GM12878 (cell line): Measurements from ENCODE around the gene ALS2. TPM values are rescaled to one million over a fixed set of nuclear protein-coding genes. Genes with fewer than 3 reads are reported as not detected.

Experiments
- EGR1 ChIP-seq, 2 experiments: IDR thresholded peaks; 1 replicate in 1 of 2; 2 replicates in 1 of 2; pipeline ENCODE4 v1.6.1; 2011 to 2012; ENCODE audit warnings: low read depth in 2 of 2, low read length in 2 of 2, borderline replicate concordance in 1 of 2, mild to moderate bottlenecking in 1 of 2, moderate library complexity in 1 of 2
- NR2C2 ChIP-seq: IDR thresholded peaks from 2 replicates; pipeline ENCODE4 v1.6.1; 2011; ENCODE audit warnings: borderline replicate concordance, low read depth; ENCODE audit not compliant: control insufficient read depth, insufficient read length
- POU2F2 ChIP-seq: IDR thresholded peaks from 3 replicates; pipeline ENCODE4 v1.6.1; 2011; ENCODE audit warnings: low read depth, mild to moderate bottlenecking, low read length, borderline replicate concordance
- YBX1 ChIP-seq: fragments of 450-650 bp; IDR thresholded peaks from 2 replicates; pipeline ENCODE4 v1.6.1; 2016; ENCODE audit warnings: antibody characterized with exemption
- polyA plus RNA-seq, 11 experiments: library from polyadenylated mRNA; depleted of rRNA in 4 of 11; unstranded in 6 of 11; stranded (reverse) in 5 of 11; fragments of >200 nt; fragmentation: Nextera tagmentation in 4 of 11; fragmentation: Illumina TruSeq in 1 of 11; extraction: Ambion mirVana in 4 of 11; extraction: Trizol in 1 of 11; gene quantifications; 1 replicate in 1 of 11; 2 replicates in 10 of 11; pipeline versions ENCODE4 v1.2.1 to v1.2.3, GENCODE V29; 2011 to 2016; ENCODE audit warnings: inconsistent platforms in 2 of 11, missing spikeins in 2 of 11, low read depth in 1 of 11
- total RNA-seq, 4 experiments: library from RNA; depleted of rRNA in 3 of 4; stranded (reverse); fragments of >200 nt in 3 of 4; fragmentation: Illumina TruSeq in 1 of 4; extraction: Trizol in 1 of 4; gene quantifications; 2 replicates each; pipeline versions ENCODE4 v1.2.1 to v1.2.3, GENCODE V29; 2013 to 2021
- TF ChIP-seq, protein P1 (sequence below): fragments of 450-650 bp; formaldehyde crosslinking; IDR thresholded peaks from 2 replicates; pipeline ENCODE4 v1.4.0; 2020; ENCODE audit warnings: mild to moderate bottlenecking, moderate library complexity
- TF ChIP-seq, protein P2 (sequence below), 3 experiments: IDR thresholded peaks in 2 of 3; conservative IDR thresholded peaks in 1 of 3; 2 replicates each; pipeline ENCODE4 v1.5.1; 2011; ENCODE audit warnings: low read depth in 3 of 3, low read length in 3 of 3, mild to moderate bottlenecking in 3 of 3, control low read depth in 2 of 3, moderate library complexity in 2 of 3, inconsistent platforms in 1 of 3, mixed read lengths in 1 of 3; ENCODE audit not compliant: control insufficient read depth in 2 of 3, insufficient read depth in 1 of 3; ENCODE audit errors: extremely low read depth in 1 of 3
- TF ChIP-seq, protein P3 (sequence below): fragments of 450-650 bp; IDR thresholded peaks from 2 replicates; pipeline ENCODE4 v1.6.1; 2016; ENCODE audit warnings: mild to moderate bottlenecking, moderate library complexity, borderline replicate concordance
- TF ChIP-seq, protein P4 (sequence below): fragments of 450-650 bp; IDR thresholded peaks from 2 replicates; pipeline ENCODE4 v1.6.1; 2017; ENCODE audit warnings: mild to moderate bottlenecking, moderate library complexity

Gene ALS2
- total and polyA plus RNA-seq, 10 of the 15 experiments (the other 5 are each of a cell fraction or from before 2014, with no cell fraction given) = 2.4 to 10.4 (median 7.7) TPM

DNA sequence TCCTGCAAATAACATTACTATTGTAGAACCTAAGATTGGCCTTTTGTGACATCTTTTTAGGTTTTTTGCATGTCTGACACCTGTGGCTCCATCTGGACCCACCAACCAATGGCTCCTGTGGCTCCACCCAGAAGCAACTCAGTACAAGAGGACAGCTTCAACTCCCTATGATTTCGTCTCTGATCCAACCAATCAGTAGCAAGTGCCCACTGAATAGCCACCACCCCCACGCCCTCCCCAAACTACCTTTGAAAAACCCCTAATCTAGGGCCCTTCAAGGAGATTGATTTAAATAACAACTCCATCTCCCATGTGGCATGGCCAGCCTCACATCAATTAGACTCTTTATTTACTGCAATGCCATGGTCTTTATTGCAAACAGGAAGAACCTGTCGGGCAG lies 105.9 kb downstream of the ALS2 start (continued):
- TF ChIP-seq, protein P1, sequence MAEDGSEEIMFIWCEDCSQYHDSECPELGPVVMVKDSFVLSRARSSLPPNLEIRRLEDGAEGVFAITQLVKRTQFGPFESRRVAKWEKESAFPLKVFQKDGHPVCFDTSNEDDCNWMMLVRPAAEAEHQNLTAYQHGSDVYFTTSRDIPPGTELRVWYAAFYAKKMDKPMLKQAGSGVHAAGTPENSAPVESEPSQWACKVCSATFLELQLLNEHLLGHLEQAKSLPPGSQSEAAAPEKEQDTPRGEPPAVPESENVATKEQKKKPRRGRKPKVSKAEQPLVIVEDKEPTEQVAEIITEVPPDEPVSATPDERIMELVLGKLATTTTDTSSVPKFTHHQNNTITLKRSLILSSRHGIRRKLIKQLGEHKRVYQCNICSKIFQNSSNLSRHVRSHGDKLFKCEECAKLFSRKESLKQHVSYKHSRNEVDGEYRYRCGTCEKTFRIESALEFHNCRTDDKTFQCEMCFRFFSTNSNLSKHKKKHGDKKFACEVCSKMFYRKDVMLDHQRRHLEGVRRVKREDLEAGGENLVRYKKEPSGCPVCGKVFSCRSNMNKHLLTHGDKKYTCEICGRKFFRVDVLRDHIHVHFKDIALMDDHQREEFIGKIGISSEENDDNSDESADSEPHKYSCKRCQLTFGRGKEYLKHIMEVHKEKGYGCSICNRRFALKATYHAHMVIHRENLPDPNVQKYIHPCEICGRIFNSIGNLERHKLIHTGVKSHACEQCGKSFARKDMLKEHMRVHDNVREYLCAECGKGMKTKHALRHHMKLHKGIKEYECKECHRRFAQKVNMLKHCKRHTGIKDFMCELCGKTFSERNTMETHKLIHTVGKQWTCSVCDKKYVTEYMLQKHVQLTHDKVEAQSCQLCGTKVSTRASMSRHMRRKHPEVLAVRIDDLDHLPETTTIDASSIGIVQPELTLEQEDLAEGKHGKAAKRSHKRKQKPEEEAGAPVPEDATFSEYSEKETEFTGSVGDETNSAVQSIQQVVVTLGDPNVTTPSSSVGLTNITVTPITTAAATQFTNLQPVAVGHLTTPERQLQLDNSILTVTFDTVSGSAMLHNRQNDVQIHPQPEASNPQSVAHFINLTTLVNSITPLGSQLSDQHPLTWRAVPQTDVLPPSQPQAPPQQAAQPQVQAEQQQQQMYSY (CRISPR knock-in tag) = no peak
- TF ChIP-seq POU2F2 = no peak
- TF ChIP-seq, protein P2, sequence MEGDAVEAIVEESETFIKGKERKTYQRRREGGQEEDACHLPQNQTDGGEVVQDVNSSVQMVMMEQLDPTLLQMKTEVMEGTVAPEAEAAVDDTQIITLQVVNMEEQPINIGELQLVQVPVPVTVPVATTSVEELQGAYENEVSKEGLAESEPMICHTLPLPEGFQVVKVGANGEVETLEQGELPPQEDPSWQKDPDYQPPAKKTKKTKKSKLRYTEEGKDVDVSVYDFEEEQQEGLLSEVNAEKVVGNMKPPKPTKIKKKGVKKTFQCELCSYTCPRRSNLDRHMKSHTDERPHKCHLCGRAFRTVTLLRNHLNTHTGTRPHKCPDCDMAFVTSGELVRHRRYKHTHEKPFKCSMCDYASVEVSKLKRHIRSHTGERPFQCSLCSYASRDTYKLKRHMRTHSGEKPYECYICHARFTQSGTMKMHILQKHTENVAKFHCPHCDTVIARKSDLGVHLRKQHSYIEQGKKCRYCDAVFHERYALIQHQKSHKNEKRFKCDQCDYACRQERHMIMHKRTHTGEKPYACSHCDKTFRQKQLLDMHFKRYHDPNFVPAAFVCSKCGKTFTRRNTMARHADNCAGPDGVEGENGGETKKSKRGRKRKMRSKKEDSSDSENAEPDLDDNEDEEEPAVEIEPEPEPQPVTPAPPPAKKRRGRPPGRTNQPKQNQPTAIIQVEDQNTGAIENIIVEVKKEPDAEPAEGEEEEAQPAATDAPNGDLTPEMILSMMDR (IDR thresholded peaks at IDR 0.05 in 2 of 3, conservative IDR thresholded peaks at IDR 0.05 in 1 of 3; ENCODE audit: control insufficient read depth in 2 of 3, extremely low read depth in 1 of 3, insufficient read depth in 1 of 3, low read depth in 3 of 3, low read length in 3 of 3) = no peak
- TF ChIP-seq, protein P3, sequence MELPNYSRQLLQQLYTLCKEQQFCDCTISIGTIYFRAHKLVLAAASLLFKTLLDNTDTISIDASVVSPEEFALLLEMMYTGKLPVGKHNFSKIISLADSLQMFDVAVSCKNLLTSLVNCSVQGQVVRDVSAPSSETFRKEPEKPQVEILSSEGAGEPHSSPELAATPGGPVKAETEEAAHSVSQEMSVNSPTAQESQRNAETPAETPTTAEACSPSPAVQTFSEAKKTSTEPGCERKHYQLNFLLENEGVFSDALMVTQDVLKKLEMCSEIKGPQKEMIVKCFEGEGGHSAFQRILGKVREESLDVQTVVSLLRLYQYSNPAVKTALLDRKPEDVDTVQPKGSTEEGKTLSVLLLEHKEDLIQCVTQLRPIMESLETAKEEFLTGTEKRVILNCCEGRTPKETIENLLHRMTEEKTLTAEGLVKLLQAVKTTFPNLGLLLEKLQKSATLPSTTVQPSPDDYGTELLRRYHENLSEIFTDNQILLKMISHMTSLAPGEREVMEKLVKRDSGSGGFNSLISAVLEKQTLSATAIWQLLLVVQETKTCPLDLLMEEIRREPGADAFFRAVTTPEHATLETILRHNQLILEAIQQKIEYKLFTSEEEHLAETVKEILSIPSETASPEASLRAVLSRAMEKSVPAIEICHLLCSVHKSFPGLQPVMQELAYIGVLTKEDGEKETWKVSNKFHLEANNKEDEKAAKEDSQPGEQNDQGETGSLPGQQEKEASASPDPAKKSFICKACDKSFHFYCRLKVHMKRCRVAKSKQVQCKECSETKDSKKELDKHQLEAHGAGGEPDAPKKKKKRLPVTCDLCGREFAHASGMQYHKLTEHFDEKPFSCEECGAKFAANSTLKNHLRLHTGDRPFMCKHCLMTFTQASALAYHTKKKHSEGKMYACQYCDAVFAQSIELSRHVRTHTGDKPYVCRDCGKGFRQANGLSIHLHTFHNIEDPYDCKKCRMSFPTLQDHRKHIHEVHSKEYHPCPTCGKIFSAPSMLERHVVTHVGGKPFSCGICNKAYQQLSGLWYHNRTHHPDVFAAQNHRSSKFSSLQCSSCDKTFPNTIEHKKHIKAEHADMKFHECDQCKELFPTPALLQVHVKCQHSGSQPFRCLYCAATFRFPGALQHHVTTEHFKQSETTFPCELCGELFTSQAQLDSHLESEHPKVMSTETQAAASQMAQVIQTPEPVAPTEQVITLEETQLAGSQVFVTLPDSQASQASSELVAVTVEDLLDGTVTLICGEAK = no peak
- no peak for TF ChIP-seq NR2C2
- TF ChIP-seq EGR1 (IDR thresholded peaks at IDR 0.05; ENCODE audit: borderline replicate concordance in 1 of 2, low read depth in 2 of 2, low read length in 2 of 2) = no peak
- no peak for TF ChIP-seq YBX1
- TF ChIP-seq, protein P4, sequence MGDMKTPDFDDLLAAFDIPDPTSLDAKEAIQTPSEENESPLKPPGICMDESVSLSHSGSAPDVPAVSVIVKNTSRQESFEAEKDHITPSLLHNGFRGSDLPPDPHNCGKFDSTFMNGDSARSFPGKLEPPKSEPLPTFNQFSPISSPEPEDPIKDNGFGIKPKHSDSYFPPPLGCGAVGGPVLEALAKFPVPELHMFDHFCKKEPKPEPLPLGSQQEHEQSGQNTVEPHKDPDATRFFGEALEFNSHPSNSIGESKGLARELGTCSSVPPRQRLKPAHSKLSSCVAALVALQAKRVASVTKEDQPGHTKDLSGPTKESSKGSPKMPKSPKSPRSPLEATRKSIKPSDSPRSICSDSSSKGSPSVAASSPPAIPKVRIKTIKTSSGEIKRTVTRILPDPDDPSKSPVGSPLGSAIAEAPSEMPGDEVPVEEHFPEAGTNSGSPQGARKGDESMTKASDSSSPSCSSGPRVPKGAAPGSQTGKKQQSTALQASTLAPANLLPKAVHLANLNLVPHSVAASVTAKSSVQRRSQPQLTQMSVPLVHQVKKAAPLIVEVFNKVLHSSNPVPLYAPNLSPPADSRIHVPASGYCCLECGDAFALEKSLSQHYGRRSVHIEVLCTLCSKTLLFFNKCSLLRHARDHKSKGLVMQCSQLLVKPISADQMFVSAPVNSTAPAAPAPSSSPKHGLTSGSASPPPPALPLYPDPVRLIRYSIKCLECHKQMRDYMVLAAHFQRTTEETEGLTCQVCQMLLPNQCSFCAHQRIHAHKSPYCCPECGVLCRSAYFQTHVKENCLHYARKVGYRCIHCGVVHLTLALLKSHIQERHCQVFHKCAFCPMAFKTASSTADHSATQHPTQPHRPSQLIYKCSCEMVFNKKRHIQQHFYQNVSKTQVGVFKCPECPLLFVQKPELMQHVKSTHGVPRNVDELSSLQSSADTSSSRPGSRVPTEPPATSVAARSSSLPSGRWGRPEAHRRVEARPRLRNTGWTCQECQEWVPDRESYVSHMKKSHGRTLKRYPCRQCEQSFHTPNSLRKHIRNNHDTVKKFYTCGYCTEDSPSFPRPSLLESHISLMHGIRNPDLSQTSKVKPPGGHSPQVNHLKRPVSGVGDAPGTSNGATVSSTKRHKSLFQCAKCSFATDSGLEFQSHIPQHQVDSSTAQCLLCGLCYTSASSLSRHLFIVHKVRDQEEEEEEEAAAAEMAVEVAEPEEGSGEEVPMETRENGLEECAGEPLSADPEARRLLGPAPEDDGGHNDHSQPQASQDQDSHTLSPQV = no peak
- TF ChIP-seq, all 136 proteins: peak for 0
